ENCODE data around the gene SPPL3.

SPPL3 gene

GRCh38 chr12:120917748-120918147 lies 13.6 kb upstream of the SPPL3 start:
- no peak for DNase-seq
- Histone ChIP-seq H3K4me3 (ENCODE audit: low read depth, low read length) (no peak overlapping the region), H3K36me3 (no peaks in the 10 kb centered on the region), H3K9me3 (ENCODE audit: severe bottlenecking) (peaks cover 14% of the 10 kb centered on the region), H3K27me3 (ENCODE audit: insufficient read depth, low read depth, severe bottlenecking) (no peaks in the 10 kb centered on the region), H3K27ac (no peak overlapping the region)
- no peak for TF ChIP-seq CTCF (IDR thresholded peaks at IDR 0.05; ENCODE audit: low read depth, low read length)

DNA sequence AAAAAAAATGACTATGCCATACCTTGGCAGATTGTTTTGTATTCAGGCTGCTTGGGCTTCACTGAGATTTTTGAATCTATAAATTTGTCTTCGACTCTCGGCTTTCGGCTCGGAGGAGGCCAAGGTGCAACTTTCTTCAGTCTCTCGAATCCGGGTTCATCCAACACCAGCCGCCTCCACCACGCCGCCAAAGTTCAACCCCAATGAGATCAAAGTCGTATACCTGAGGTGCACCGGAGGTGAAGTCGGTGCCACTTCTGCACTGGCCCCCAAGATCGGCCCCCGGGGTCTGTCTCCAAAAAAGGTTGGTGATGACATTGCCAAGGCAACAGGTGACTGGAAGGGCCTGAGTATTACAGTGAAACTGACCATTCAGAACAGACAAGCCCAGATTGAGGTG lies 12.4 kb upstream of the SPPL3 start:
- H3K4me3 ChIP-seq (ENCODE audit: low read depth, low read length) = no peak overlapping the region
- no peaks in the 10 kb centered on the region for H3K36me3 ChIP-seq
- peaks cover 14% of the 10 kb centered on the region for H3K9me3 ChIP-seq (ENCODE audit: severe bottlenecking)
- no peak for TF ChIP-seq CTCF (IDR thresholded peaks at IDR 0.05; ENCODE audit: low read depth, low read length)
- no peak overlapping the region for H3K27ac ChIP-seq
- no peak for DNase-seq
- no peaks in the 10 kb centered on the region for H3K27me3 ChIP-seq (ENCODE audit: insufficient read depth, low read depth, severe bottlenecking)

DNA sequence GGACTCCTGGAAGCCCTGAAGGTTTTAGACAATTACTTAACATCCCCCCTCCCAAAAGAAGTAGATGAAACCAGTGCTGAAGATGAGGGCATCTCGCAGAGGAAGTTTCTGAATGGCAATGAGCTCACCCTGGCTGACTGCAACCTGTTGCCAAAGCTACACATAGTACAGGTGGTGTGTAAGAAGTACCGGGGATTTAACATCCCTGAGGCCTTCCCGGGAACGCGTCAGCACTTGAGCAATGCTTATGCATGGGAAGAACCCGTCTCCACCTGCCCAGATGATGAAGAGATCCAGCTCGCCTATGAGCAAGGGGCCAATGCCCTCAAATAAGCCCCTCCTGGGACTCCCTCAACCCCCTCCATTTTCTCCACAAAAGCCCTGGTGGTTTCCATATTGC lies 10.6 kb upstream of the SPPL3 start:
- H3K9me3 ChIP-seq (ENCODE audit: severe bottlenecking) = peaks cover 14% of the 10 kb centered on the region
- no peaks in the 10 kb centered on the region for H3K36me3 ChIP-seq
- H3K27me3 ChIP-seq (ENCODE audit: insufficient read depth, low read depth, severe bottlenecking) = no peaks in the 10 kb centered on the region
- TF ChIP-seq CTCF (IDR thresholded peaks at IDR 0.05; ENCODE audit: low read depth, low read length) = no peak
- H3K4me3 ChIP-seq (ENCODE audit: low read depth, low read length) = no peak overlapping the region
- H3K27ac ChIP-seq = no peak overlapping the region
- DNase-seq = no peak

DNA sequence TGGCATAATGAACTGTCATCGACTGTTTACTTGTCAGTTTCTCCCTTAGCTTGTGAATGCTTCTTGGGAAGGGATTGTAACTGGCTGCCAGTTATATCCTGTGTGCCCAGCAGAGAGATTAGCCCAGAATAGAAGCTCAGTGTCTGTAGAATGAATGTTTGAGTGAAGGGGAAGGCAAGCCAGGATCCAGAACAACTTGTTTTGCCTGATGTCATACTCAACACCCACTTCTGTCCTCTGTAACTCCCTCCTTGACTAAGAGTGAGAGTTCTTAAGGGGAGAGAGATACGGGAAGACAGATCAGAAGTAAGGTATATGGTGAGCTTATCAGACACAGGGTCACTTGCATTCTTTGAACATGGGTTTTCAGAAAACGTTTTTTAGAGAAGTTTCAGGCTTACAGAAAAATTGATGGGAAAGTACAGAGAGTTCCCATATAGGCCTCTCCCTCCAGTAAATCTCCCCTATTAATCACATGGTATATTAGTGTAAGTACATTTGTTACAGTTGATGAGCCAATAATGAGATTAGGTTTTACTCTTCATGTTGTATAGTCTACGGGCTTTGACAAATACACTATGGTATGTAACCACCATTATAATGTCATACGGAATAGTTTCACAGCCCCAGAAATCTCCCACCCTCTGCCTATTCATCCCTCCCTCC lies 5.6 kb upstream of the SPPL3 start:
- no peaks in the 10 kb centered on the region for H3K9me3 ChIP-seq (ENCODE audit: severe bottlenecking)
- H3K36me3 ChIP-seq = no peaks in the 10 kb centered on the region
- no peak overlapping the region for H3K4me3 ChIP-seq (ENCODE audit: low read depth, low read length)
- H3K27me3 ChIP-seq (ENCODE audit: insufficient read depth, low read depth, severe bottlenecking) = no peaks in the 10 kb centered on the region
- no peak for TF ChIP-seq CTCF (IDR thresholded peaks at IDR 0.05; ENCODE audit: low read depth, low read length)
- DNase-seq = no peak
- no peak overlapping the region for H3K27ac ChIP-seq

- Histone ChIP-seq H3K36me3 (peaks cover 10% of the 10 kb centered on the region), H3K27ac (no peak overlapping the region), H3K27me3 (ENCODE audit: insufficient read depth, low read depth, severe bottlenecking) (no peaks in the 10 kb centered on the region), H3K9me3 (ENCODE audit: severe bottlenecking) (no peaks in the 10 kb centered on the region), H3K4me3 (ENCODE audit: low read depth, low read length) (no peak overlapping the region)
- DNase-seq = no peak
- no peak for TF ChIP-seq CTCF (IDR thresholded peaks at IDR 0.05; ENCODE audit: low read depth, low read length)
These were observed 1.8 kb upstream of the SPPL3 start for GRCh38 chr12:120905856-120906384.

All from WERI-Rb-1 (cell line).